GM20000 (cell line): Measurements from ENCODE around the gene VWA2.
"Not testable (repeated sequence)": the region's sequence is repeated elsewhere in the genome, so short reads cannot be mapped to it uniquely, and the experiment has no call there.

Experiments
- DNase-seq: peaks from one replicate; pipeline ENCODE4 v3.0.0; 2012; ENCODE audit warnings: low spot score
- CTCF ChIP-seq: IDR thresholded peaks from 2 replicates; pipeline ENCODE4 v1.5.1; 2012; ENCODE audit warnings: mild to moderate bottlenecking, control low read depth; ENCODE audit errors: extremely low read depth, missing control alignments

The VWA2 gene

GRCh38 chr10:114327537-114328440 is 88.7 kb downstream of the VWA2 start:
- no peak for DNase-seq
- no peak for TF ChIP-seq CTCF

GRCh38 chr10:114328441-114328812 is 89.4 kb downstream of the VWA2 start:
- no peak for DNase-seq
- no peak for TF ChIP-seq CTCF

- no peak for TF ChIP-seq CTCF
- DNase-seq, result no peak
Measured at GRCh38 chr10:114328874-114329273, 89.8 kb downstream of the VWA2 start.

- DNase-seq, result no peak
- no peak for TF ChIP-seq CTCF
Measured at GRCh38 chr10:114329634-114330365, 90.7 kb downstream of the VWA2 start.

GRCh38 chr10:114332301-114333192 is 93.5 kb downstream of the VWA2 start:
- no peak for TF ChIP-seq CTCF
- DNase-seq, result no peak

- DNase-seq, result not testable (repeated sequence)
Measured at GRCh38 chr10:114333441-114333840, 94.4 kb downstream of the VWA2 start.

- no peak for TF ChIP-seq CTCF
- no peak for DNase-seq
Measured at GRCh38 chr10:114334301-114334700, 95.2 kb downstream of the VWA2 start.
